Activated CD8-positive, alpha-beta memory T cell treated with anti-CD3 and anti-CD28 coated beads, Interleukin-2, amount 50 U/mL, for 1 hour (primary cell): ENCODE measurements around the gene HAPLN1.

ENCODE experiments used
- DNase-seq: peaks from one replicate; pipeline ENCODE4 v3.0.0-alpha.2; 2020; ENCODE audit errors: extremely low read depth

The HAPLN1 gene

GRCh38 chr5:83641946-83642345, 78.7 kb downstream of the HAPLN1 start:
- no peak for DNase-seq

DNA sequence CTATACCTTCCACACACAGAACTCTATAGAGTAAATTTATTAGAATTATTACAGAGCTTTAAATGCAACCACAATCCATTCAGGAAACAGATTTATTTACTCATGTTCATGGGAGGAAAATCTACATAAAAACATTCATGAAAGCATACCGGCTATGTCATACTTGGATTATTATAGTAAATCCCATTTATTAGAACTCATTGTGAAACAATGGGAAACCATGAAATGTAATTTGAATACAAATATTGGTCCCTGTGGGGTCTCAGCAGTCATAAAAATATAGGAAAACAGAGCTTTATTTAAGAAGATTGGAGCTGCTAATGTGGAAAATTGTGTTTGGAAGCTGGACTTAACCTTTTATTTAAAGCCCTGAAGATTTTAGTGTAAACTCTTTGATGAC, 80.7 kb downstream of the HAPLN1 start:
- DNase-seq: no peak

DNA sequence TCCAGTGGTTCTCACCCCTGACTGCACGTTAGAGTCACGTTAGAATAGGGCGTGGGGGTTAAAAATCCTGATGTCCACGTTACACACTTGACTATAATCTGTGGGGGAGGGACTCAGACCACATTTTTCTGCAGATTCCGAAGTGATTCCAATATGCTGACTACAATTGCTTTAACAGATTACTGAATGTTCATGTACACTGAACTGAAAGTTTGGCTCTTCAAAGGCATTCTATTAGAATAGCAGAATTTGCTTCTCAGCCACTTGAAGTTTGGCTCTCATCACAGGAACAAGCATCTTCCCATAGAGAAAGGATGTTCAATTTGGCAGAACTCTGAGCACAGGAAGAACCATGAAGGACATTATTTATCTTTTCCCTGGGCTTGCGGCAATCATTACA, 84.5 kb downstream of the HAPLN1 start:
- DNase-seq: no peak

DNA sequence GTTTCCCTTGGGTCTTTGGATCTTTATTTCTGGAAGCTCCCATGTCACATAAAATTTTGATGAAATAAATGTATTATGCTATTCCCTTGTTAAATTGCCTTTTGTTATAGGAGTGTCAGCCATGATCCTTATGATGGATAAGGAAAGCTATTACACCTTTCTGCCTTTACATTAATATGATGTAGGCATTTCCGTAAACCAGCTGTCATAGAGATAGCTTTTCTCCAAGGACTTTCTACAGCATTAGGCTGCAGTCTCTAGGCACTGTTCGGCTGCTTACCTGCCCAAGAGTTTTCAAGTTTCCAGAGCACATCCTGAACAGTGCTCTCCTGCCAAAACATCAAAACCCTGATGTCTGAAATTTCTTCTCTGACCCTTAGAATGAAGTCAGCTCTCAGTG, 87.4 kb downstream of the HAPLN1 start:
- DNase-seq: no peak

- no peak for DNase-seq
Observed at GRCh38 chr5:83632874-83633273, 87.8 kb downstream of the HAPLN1 start.

- no peak for DNase-seq
Observed at GRCh38 chr5:83628360-83628759, 92.3 kb downstream of the HAPLN1 start.

DNA sequence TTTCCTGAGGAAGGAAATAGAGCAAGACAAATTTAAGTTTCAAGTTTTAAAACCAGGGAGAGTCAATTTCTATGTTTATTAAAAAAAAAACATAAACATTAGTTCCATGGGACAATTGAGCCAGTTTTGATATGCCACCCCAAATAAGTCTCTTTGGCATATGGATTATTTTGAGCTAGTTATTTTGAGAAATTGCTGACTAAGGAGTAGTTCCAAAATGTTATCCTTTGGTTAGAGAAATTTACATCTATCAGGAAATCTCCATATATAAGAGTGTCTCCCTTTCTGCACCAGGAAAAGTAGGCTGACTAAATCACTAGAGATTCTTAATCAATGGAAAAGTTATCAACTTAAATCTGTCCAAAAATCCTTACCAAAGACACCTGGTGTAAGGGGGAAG, 105.8 kb downstream of the HAPLN1 start:
- no peak for DNase-seq

GRCh38 chr5:83608122-83608521, 112.5 kb downstream of the HAPLN1 start:
- DNase-seq: no peak

DNA sequence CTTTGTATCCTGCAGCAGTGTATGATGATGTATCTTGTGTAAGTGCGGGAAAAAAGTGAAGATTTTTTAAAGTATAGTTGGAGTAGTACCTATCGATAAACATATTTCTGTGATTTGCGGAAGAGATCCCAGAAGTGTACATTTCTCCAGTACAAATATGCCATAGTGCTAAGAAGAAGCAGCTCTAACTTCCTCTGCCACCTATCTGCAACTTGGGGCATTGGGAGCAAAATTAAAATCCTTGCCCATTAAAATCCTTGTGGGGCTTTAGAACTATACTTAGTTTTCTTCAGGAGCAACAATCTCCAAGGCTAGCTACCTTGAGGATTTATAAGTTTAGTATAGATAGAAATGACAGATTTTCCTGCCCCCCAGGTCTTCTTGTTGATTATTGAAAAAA, 125.4 kb downstream of the HAPLN1 start:
- DNase-seq: no peak

- no peak for DNase-seq
Observed at GRCh38 chr5:83590966-83591365, 129.7 kb downstream of the HAPLN1 start.

- DNase-seq: no peak
Observed at GRCh38 chr5:83589786-83590185, 130.9 kb downstream of the HAPLN1 start.
